Measurements from ENCODE around the gene TAS1R3.

TAS1R3 gene

Small RNA genes within 50 kb of the gene (small RNA-seq; reads per million reads assigned to genes)
- gene MIR6726 (ENCODE audit: insufficient read depth) = 0.54 reads per million
